HepG2 (cell line): ENCODE results near the gene ABCC10. TPM values are rescaled to one million over a fixed set of nuclear protein-coding genes. Genes with fewer than 3 reads are reported as not detected.

ENCODE experiments used
- FOXO1 ChIP-seq: sonication (generic); formaldehyde crosslinking; IDR thresholded peaks from 2 replicates; pipeline ENCODE4 v1.4.0; 2020; ENCODE audit warnings: missing genetic modification reagents
- GABPA ChIP-seq, 2 experiments: IDR thresholded peaks; 2 replicates each; pipeline ENCODE4 v1.6.1; 2011 to 2016; ENCODE audit warnings: low read depth in 2 of 2, low read length in 1 of 2, missing biosample characterization in 1 of 2, missing genetic modification characterization in 1 of 2
- HMG20A ChIP-seq: IDR thresholded peaks from 2 replicates; pipeline ENCODE4 v1.6.1; 2016; ENCODE audit warnings: borderline replicate concordance
- MIXL1 ChIP-seq: IDR thresholded peaks from 2 replicates; pipeline ENCODE4 v1.6.1; 2016
- MTA1 ChIP-seq: sonication (generic); formaldehyde crosslinking; IDR thresholded peaks from 2 replicates; pipeline ENCODE4 v1.4.0; 2020; ENCODE audit warnings: missing genetic modification reagents, mild to moderate bottlenecking, borderline replicate concordance
- PCBP1 ChIP-seq: fragments of 200-400 bp; formaldehyde crosslinking; IDR thresholded peaks from 2 replicates; pipeline ENCODE4 v1.6.1; 2017; ENCODE audit warnings: mild to moderate bottlenecking, low read depth, low read length, borderline replicate concordance
- SOX6 ChIP-seq, 2 experiments: fragments of 450-650 bp in 1 of 2; sonication (generic) in 1 of 2; formaldehyde crosslinking in 1 of 2; IDR thresholded peaks; 2 replicates each; pipeline versions ENCODE4 v1.4.0 to v1.6.1; 2017 to 2020; ENCODE audit warnings: antibody characterized with exemption in 1 of 2, mild to moderate bottlenecking in 1 of 2, missing genetic modification reagents in 1 of 2
- STAT6 ChIP-seq: sonication (generic); formaldehyde crosslinking; IDR thresholded peaks from 2 replicates; pipeline ENCODE4 v1.4.0; 2020; ENCODE audit warnings: missing genetic modification reagents, mild to moderate bottlenecking, borderline replicate concordance
- ZFP91 ChIP-seq: sonication (generic); formaldehyde crosslinking; IDR thresholded peaks from 2 replicates; pipeline ENCODE4 v1.9.0; 2022; ENCODE audit warnings: missing genetic modification reagents, mild to moderate bottlenecking, borderline replicate concordance
- ZNF224 ChIP-seq: sonication (generic); formaldehyde crosslinking; IDR thresholded peaks from 2 replicates; pipeline ENCODE4 v1.5.0; 2020; ENCODE audit warnings: mild to moderate bottlenecking, missing genetic modification reagents
- ZNF331 ChIP-seq: sonication (generic); formaldehyde crosslinking; IDR thresholded peaks from 2 replicates; pipeline ENCODE4 v1.4.0; 2020; ENCODE audit warnings: missing genetic modification reagents
- ZNF547 ChIP-seq: sonication (generic); formaldehyde crosslinking; IDR thresholded peaks from 2 replicates; pipeline ENCODE4 v1.5.1; 2020; ENCODE audit warnings: mild to moderate bottlenecking, missing genetic modification reagents
- ZNF567 ChIP-seq: sonication (generic); formaldehyde crosslinking; IDR thresholded peaks from 2 replicates; pipeline ENCODE4 v1.8.1; 2023; ENCODE audit warnings: mild to moderate bottlenecking, missing genetic modification reagents, borderline replicate concordance
- ZNF776 ChIP-seq: sonication (generic); formaldehyde crosslinking; IDR thresholded peaks from 2 replicates; pipeline ENCODE4 v1.4.0; 2020; ENCODE audit warnings: mild to moderate bottlenecking, missing genetic modification reagents
- ZNF792 ChIP-seq: IDR thresholded peaks from 2 replicates; pipeline ENCODE4 v1.6.1; 2016
- ZSCAN29 ChIP-seq: sonication (generic); formaldehyde crosslinking; conservative IDR thresholded peaks from 2 replicates; pipeline ENCODE4 v1.4.0; 2020; ENCODE audit warnings: mild to moderate bottlenecking, missing genetic modification reagents
- polyA plus RNA-seq, 8 experiments: library from polyadenylated mRNA; depleted of rRNA in 3 of 8; stranded (reverse) in 7 of 8; unstranded in 1 of 8; fragments of >200 nt; fragmentation: Illumina TruSeq in 4 of 8; extraction: Trizol in 4 of 8; gene quantifications; 2 replicates each; pipeline versions ENCODE4 v1.2.1 to v1.2.3, GENCODE V29; 2011 to 2016; ENCODE audit warnings: low read depth in 4 of 8, missing spikeins in 1 of 8, mixed read lengths in 1 of 8; ENCODE audit not compliant: insufficient read depth in 1 of 8
- total RNA-seq, 5 experiments: library from RNA; depleted of rRNA; stranded (reverse); fragments of >200 nt; fragmentation: Illumina TruSeq; extraction: Trizol; gene quantifications; 2 replicates each; pipeline ENCODE4 v1.2.3, GENCODE V29; 2016; ENCODE audit warnings: low read depth in 1 of 5
- TF ChIP-seq, protein P1 (sequence below): sonication (generic); formaldehyde crosslinking; IDR thresholded peaks from 2 replicates; pipeline ENCODE4 v1.4.0; 2020; ENCODE audit warnings: missing genetic modification reagents

The ABCC10 gene
- total and polyA plus RNA-seq, 2 of the 13 experiments (the other 11 are each of a cell fraction or from before 2014, with no cell fraction given), result 16.0 to 24.3 TPM

DNA sequence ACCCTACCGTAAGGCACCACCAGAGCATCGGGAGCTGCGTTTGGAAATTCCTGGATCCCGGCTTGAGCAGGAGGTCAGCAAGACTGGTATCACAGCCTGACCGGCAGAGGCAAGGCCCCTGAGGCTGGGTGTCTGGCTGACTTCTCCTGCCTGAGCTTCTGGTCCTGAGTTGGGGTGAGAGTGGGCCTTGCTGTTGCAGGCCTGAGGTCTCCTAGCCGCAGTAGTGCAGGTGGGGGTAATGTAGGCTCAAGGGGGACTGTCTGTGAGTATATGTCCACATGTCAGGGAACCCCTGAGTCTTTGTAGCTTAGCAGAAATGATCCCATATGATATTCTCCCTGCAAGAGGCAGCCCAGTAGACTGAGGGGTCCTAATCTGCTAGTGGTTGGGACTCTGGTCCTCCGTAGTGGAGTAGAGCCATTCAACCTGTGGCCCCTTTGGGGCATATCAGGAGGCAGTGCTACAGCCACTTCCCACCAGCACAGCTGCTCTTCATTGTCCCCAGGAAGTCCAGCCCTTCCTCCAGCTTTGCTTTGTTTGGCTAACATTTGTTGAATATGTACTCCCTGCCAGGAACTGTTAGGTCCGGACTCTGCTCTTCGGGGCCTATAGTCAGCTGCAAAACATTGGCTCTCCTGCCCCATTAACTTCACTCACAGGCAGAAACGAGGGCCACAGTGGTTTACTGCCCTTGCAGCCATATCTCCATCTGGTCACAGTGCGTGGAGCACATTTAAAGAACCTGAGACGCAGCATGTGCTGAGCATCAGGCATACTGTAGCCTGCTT lies 71.9 kb downstream of the ABCC10 start (continued):
- TF ChIP-seq STAT6 (CRISPR knock-in tag) (0 out of 2 replicates have a peak, but pooled peaks have one; percentile 33), MTA1 (CRISPR knock-in tag) (0 out of 2 replicates have a peak, but pooled peaks have one; percentile 38), ZNF792 (CRISPR knock-in tag) (no peak), ZFP91 (CRISPR knock-in tag) (peak; percentile 35; the same call in 1 of the 2 replicates), MIXL1 (peak; percentile 69), FOXO1 (CRISPR knock-in tag) (peak; percentile 34; the same call in 1 of the 2 replicates), ZNF776 (CRISPR knock-in tag) (peak; percentile 46; the same call in 1 of the 2 replicates), ZNF567 (CRISPR knock-in tag) (no peak), HMG20A (CRISPR knock-in tag) (no peak), PCBP1 (no peak), ZNF224 (CRISPR knock-in tag) (peak; percentile 70; the same call in 1 of the 2 replicates), GABPA (IDR thresholded peaks at IDR 0.05; ENCODE audit: low read depth, low read length) (no peak), GABPA (CRISPR knock-in tag; IDR thresholded peaks at IDR 0.05; ENCODE audit: low read depth) (0 out of 2 replicates have a peak, but pooled peaks have one; percentile 42), ZSCAN29 (0 out of 2 replicates have a peak, but pooled peaks have one; percentile 43), SOX6 (IDR thresholded peaks at IDR 0.05) (no peak), SOX6 (CRISPR knock-in tag; IDR thresholded peaks at IDR 0.05) (peak; percentile 78), ZNF547 (0 out of 2 replicates have a peak, but pooled peaks have one; percentile 55), ZNF331 (CRISPR knock-in tag) (0 out of 2 replicates have a peak, but pooled peaks have one; percentile 23)
- TF ChIP-seq, protein P1, sequence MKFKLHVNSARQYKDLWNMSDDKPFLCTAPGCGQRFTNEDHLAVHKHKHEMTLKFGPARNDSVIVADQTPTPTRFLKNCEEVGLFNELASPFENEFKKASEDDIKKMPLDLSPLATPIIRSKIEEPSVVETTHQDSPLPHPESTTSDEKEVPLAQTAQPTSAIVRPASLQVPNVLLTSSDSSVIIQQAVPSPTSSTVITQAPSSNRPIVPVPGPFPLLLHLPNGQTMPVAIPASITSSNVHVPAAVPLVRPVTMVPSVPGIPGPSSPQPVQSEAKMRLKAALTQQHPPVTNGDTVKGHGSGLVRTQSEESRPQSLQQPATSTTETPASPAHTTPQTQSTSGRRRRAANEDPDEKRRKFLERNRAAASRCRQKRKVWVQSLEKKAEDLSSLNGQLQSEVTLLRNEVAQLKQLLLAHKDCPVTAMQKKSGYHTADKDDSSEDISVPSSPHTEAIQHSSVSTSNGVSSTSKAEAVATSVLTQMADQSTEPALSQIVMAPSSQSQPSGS (CRISPR knock-in tag), result no peak
- TF ChIP-seq, all 625 proteins: peak for 58
